Activated CD4-positive, alpha-beta memory T cell treated with anti-CD3 and anti-CD28 coated beads, Interleukin-2, amount 10 ng/mL, durations not matched to agents 7 days and 5 days (primary cell): ENCODE measurements around the gene ARHGAP12. TPM values are rescaled to one million over a fixed set of nuclear protein-coding genes. Genes with fewer than 3 reads are reported as not detected.

Experiments
- CTCF ChIA-PET: fragments of 350-600 bp; sonication (Branson Sonifier 250); formaldehyde crosslinking; loops from one replicate; lab custom pipeline; 2021; ENCODE audit warnings: antibody characterized with exemption, inconsistent platforms; lab: Charles Lee
- POLR2A ChIA-PET: fragments of 350-600 bp; sonication (Branson Sonifier 250); formaldehyde crosslinking; loops from one replicate; lab custom pipeline; 2021; ENCODE audit warnings: antibody characterized with exemption; lab: Charles Lee
- DNase-seq: peaks from one replicate; pipeline ENCODE4 v3.0.0-alpha.2; 2020
- H3K27ac Mint-ChIP-seq: one replicate; pipeline ENCODE4 v1.8.0; 2021; ENCODE audit warnings: mild to moderate bottlenecking, mixed read lengths
- H3K27me3 Mint-ChIP-seq: one replicate; pipeline ENCODE4 v1.8.0; 2021; ENCODE audit warnings: mixed read lengths
- H3K36me3 Mint-ChIP-seq: one replicate; pipeline ENCODE4 v1.8.0; 2021; ENCODE audit warnings: low read depth, mixed read lengths
- H3K4me1 Mint-ChIP-seq: one replicate; pipeline ENCODE4 v1.8.0; 2021; ENCODE audit warnings: mixed read lengths
- H3K4me3 Mint-ChIP-seq: one replicate; pipeline ENCODE4 v1.8.0; 2021; ENCODE audit warnings: mild to moderate bottlenecking, mixed read lengths
- H3K9me3 Mint-ChIP-seq: one replicate; pipeline ENCODE4 v1.8.0; 2021; ENCODE audit warnings: mixed read lengths
- total RNA-seq, 2 experiments: library from RNA; stranded (reverse); gene quantifications; one replicate each; pipeline ENCODE4 v1.2.3, GENCODE V29; 2021

The ARHGAP12 gene
- total RNA-seq, 2 experiments from 2014 or later: 10.7 to 12.0 TPM

DNA sequence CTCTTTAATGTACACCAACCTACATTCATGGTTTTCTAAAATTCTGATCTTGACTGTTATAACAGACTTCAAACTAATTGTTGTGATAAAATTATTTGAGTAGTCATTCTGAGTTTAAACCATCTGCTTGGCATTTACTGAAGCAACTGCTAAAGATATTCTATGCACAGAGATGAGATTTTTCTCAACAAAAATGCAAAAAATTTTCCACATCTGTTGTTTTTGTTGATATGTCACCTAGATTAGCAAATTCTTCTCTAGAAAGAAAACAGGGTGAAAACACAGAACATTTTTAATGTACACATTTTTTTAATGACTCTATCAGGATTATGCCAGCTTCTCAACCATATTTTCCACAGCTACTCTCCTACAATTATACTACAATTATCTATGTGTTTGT, 42.7 kb downstream of the ARHGAP12 start:
- ChIA-PET CTCF (no interaction called here), POLR2A (no interaction called here)
- DNase-seq: no peak
- Mint-ChIP-seq H3K36me3 (peaks cover 3% of the 10 kb centered on the region), H3K27me3 (no peaks in the 10 kb centered on the region), H3K4me3 (no peak overlapping the region), H3K9me3 (no peaks in the 10 kb centered on the region), H3K4me1 (peaks cover 1% of the 10 kb centered on the region), H3K27ac (no peak overlapping the region)

DNA sequence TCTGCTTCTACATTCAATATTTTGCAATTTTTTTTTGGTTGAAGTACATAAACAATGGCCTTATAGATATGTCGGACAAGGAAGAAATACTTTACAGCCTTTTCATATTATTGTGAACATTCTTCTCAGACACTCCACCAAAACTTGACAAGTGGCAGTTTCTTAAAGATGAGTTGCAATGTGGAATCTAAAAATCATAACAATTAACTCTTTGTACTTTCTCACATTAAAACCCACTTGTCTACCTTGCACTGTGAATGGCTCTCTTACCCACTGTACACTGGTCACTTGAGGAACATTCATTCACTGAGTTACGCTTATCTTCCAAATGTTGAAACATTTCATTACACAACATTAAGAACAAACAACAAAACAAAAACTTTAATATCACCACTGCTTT, 44.2 kb downstream of the ARHGAP12 start:
- no peaks in the 10 kb centered on the region for H3K27me3 Mint-ChIP-seq
- POLR2A ChIA-PET: no interaction called here
- H3K36me3 Mint-ChIP-seq: peaks cover 3% of the 10 kb centered on the region
- no peak overlapping the region for H3K4me3 Mint-ChIP-seq
- H3K27ac Mint-ChIP-seq: no peak overlapping the region
- no peak for DNase-seq
- H3K9me3 Mint-ChIP-seq: no peaks in the 10 kb centered on the region
- CTCF ChIA-PET: no interaction called here
- H3K4me1 Mint-ChIP-seq: peaks cover 1% of the 10 kb centered on the region

DNA sequence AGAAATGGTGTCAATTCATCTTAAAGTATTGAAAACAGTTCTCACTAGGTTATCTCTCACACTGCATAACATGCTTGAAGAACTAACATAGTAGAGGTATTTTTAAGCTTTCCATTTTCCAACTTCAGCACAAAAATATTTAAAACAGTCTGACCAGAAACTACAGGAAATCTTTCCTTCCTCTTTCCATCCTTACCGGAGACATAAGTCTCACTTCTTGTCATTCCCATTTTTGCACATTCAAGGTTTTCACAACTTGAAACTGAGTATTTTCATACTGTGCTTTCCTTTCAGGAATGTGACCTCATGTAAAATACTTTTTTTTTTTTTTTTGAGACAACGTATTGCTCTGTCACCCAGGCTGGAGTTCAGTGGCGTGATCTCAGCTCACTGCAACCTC, 45.2 kb downstream of the ARHGAP12 start:
- no peaks in the 10 kb centered on the region for H3K36me3 Mint-ChIP-seq
- ChIA-PET POLR2A (no interaction called here), CTCF (interaction anchor here (1.2 kb wide), 1 partner anchor 21 kb away, joined by 3 read pairs; no protein-coding TSS in a partner anchor)
- H3K9me3 Mint-ChIP-seq: no peaks in the 10 kb centered on the region
- H3K27ac Mint-ChIP-seq: no peak overlapping the region
- H3K27me3 Mint-ChIP-seq: no peaks in the 10 kb centered on the region
- no peak for DNase-seq
- H3K4me3 Mint-ChIP-seq: no peak overlapping the region
- peaks cover 1% of the 10 kb centered on the region for H3K4me1 Mint-ChIP-seq

DNA sequence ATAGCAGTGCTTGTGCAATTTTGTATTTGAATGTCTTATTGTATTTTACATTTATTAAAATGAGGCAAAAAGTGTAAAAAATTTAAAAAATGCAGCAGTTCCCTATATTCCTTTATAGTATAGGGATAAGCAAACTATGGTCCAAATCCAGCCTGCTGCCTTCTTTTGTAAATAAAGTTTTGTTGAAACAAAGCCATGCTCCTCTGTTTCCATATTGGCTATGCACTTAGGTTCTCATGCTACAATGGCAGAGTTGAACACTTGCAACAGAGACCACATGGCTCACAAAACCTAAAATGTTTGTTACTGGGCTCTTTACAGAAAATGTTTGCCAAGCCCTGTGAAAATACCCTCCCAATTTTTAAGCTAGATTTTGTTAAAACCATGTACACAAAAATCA, 50.1 kb downstream of the ARHGAP12 start:
- Mint-ChIP-seq H3K4me1 (peaks cover 24% of the 10 kb centered on the region), H3K4me3 (no peak overlapping the region), H3K27ac (no peak overlapping the region), H3K36me3 (peaks cover 2% of the 10 kb centered on the region), H3K27me3 (no peaks in the 10 kb centered on the region), H3K9me3 (no peaks in the 10 kb centered on the region)
- no peak for DNase-seq
- CTCF ChIA-PET: no interaction called here
- POLR2A ChIA-PET: interaction anchor here (1.1 kb wide), 1 partner anchor 16 kb away, joined by 3 read pairs; no protein-coding TSS in a partner anchor

DNA sequence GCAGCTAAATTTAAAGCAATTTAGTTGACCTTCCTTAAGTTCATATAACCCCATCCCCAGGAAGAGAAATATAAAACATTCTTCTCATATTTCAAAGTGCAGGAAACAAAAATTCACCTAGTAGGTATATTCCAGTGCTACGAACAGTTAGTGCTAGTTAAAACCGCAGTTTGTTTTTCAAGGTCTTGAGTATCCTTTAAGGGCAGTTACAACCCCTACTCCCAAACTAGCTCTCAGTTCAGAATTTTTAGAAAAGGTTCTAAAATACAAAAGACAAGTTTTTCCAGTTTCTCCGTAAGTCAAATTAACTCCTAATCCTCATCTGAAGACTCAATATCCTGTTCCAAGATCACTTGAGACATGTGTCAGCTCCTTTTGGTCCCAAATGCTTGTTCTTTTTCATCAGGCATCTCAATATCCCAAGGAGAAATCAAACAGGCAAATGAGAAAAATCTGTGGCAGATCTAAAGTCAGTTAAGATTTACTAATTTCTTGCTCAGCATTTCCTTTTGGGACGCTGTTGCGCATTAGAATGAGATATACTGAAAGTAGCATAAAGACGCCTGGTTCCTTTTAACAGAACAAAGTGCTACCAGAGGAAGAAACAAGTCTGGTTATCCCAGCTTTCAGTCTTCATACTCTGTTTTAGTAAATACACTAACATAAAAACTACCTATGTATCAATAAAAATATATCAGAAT, 51.8 kb downstream of the ARHGAP12 start:
- H3K4me3 Mint-ChIP-seq: no peak overlapping the region
- H3K27ac Mint-ChIP-seq: no peak overlapping the region
- ChIA-PET POLR2A (no interaction called here), CTCF (interaction anchor here (1.5 to 2.1 kb wide), 2 partner anchors 15 to 53 kb away, joined by 5 read pairs; no protein-coding TSS in a partner anchor)
- H3K9me3 Mint-ChIP-seq: no peaks in the 10 kb centered on the region
- no peaks in the 10 kb centered on the region for H3K27me3 Mint-ChIP-seq
- peaks cover 22% of the 10 kb centered on the region for H3K4me1 Mint-ChIP-seq
- peaks cover 2% of the 10 kb centered on the region for H3K36me3 Mint-ChIP-seq
- no peak for DNase-seq

DNA sequence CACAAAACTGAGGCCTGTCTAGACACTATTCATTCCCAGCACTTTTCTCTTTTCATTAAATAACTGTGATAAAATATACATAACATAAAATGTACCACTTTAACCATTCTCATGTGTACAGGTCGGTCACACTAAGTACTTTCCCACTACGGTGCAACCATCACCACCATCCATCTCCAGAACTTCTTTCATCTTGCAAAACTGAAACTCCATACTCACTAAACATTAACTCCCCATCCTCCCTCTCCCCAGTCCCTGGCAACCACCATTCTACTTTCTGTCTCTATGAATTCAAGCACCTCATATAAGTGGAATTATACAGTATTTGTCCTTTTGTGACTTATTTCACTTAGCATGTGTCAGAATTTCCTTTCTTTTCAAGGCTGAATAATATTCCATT, 53.0 kb downstream of the ARHGAP12 start:
- peaks cover 22% of the 10 kb centered on the region for H3K4me1 Mint-ChIP-seq
- no peak for DNase-seq
- no peaks in the 10 kb centered on the region for H3K9me3 Mint-ChIP-seq
- no peak overlapping the region for H3K27ac Mint-ChIP-seq
- H3K4me3 Mint-ChIP-seq: no peak overlapping the region
- no peaks in the 10 kb centered on the region for H3K27me3 Mint-ChIP-seq
- ChIA-PET CTCF (interaction anchor here (1.2 kb wide), 1 partner anchor 14 kb away, joined by 3 read pairs; no protein-coding TSS in a partner anchor), POLR2A (no interaction called here)
- H3K36me3 Mint-ChIP-seq: peaks cover 2% of the 10 kb centered on the region

DNA sequence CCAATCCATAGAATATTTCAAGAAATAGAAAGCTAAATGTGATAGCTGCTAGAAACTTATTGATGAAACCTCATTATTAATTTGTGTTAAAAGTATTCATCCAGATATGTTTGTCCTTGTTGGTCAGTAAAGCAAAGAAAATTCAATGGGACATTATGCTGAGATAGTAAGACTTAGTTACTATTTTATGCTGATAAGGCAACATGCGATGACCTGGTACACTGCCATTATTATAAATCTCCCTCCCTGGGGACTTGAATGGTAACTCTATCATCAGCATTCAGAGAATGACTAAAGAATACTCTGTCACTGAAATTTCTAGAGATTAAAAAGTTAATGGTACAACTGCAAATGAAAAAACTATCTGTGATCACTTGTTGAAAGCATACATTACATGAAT, 54.9 kb downstream of the ARHGAP12 start:
- no peak overlapping the region for H3K27ac Mint-ChIP-seq
- H3K4me1 Mint-ChIP-seq: peaks cover 22% of the 10 kb centered on the region
- peaks cover 2% of the 10 kb centered on the region for H3K36me3 Mint-ChIP-seq
- CTCF ChIA-PET: no interaction called here
- H3K27me3 Mint-ChIP-seq: no peaks in the 10 kb centered on the region
- POLR2A ChIA-PET: no interaction called here
- H3K9me3 Mint-ChIP-seq: no peaks in the 10 kb centered on the region
- H3K4me3 Mint-ChIP-seq: no peak overlapping the region
- DNase-seq: no peak

DNA sequence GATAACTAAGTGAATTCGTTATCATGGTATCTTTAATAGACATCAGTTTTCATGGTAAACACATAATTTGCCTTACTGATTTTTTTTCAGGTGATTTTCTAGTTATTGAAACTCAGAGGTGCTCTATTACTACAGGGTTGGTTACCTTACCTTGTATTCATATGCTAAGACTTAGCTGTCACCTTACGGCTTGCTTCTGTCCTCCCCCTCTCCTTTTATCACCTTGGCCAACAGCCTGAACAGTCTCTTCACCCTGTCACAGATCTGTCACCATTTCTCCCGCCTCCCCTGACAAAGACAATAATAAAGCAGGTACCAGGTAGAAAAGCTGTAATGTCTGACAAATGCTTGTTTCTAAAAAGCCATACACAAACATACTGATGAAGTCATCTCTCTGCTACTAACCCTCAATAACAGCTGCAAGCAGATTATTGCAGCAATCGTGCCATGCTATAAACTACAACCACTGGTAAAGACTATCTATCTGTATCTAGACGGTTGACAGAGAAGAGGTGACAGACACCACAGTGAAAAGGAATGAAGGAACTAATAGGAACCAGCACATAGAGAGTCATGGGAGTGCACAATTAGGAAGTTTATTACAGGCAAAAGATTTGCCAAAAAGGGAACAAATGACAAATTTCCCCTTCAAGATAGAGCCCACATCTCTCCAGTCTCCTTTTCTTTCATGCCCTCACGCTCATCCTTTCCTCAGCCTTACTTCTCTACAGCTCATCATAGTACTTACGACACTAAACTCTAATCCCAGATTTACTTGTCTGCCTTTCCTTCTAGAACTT, 57.2 kb downstream of the ARHGAP12 start:
- Mint-ChIP-seq H3K36me3 (peaks cover 2% of the 10 kb centered on the region), H3K27ac (no peak overlapping the region), H3K9me3 (no peaks in the 10 kb centered on the region), H3K4me1 (peaks cover 14% of the 10 kb centered on the region), H3K4me3 (no peak overlapping the region), H3K27me3 (no peaks in the 10 kb centered on the region)
- DNase-seq: no peak
- CTCF ChIA-PET: interaction anchor here (1.1 to 1.3 kb wide), 2 partner anchors 10 kb away, joined by 3 read pairs; no protein-coding TSS in a partner anchor
- POLR2A ChIA-PET: no interaction called here

DNA sequence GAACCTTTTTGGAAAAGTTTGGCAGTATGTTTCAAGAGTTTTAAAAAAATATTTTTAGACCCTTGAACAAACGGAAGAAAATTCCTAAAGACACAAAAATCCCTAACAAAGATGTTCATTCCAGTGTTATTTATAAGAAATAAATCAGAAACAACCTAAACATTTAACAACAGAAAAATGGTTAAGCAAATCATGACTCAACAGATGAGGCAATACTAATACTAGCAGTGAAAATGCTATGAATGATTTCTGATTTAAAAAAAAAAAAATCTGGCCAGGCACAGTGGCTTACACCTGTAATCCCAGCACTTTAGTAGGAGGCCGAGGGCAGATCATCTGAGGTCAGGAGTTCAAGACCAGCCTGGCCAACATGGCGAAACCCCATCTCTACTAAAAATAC, 61.0 kb downstream of the ARHGAP12 start:
- Mint-ChIP-seq H3K36me3 (no peaks in the 10 kb centered on the region), H3K4me1 (peaks cover under 1% of the 10 kb centered on the region), H3K27ac (no peak overlapping the region), H3K4me3 (no peak overlapping the region), H3K9me3 (no peaks in the 10 kb centered on the region), H3K27me3 (no peaks in the 10 kb centered on the region)
- POLR2A ChIA-PET: no interaction called here
- no peak for DNase-seq
- CTCF ChIA-PET: no interaction called here

DNA sequence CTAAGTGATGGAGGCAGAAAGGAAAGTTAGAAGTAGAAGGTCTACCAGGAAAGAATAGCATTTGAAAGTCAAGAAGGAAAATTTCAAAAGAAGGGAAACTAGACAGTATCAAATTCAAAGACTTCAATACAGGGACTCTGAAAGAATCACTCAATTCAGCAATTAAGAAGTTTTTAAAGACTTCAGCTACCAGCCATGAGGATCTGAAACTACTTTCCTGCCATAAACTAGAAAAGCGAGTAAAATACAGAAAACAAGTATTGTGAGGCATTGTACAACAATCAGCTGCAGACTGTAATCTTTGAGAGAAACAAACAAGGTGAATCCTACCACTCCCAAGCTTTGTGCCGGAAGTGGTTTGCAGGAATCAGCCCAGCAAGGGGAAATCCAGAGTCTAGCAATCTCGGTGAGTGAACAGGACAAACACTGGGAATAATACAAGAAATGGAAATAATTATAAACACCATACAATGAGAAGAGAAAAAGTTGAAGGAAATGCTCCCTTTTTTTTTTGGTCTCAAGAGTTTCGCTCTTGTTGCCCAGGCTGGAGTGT, 62.4 kb downstream of the ARHGAP12 start:
- no peak for DNase-seq
- H3K4me1 Mint-ChIP-seq: peaks cover 4% of the 10 kb centered on the region
- no peaks in the 10 kb centered on the region for H3K27me3 Mint-ChIP-seq
- H3K27ac Mint-ChIP-seq: no peak overlapping the region
- H3K9me3 Mint-ChIP-seq: no peaks in the 10 kb centered on the region
- H3K4me3 Mint-ChIP-seq: no peak overlapping the region
- no peaks in the 10 kb centered on the region for H3K36me3 Mint-ChIP-seq
- ChIA-PET CTCF (no interaction called here), POLR2A (interaction anchor here (1.1 kb wide), 1 partner anchor 92 kb away, joined by 3 read pairs; no protein-coding TSS in a partner anchor)

DNA sequence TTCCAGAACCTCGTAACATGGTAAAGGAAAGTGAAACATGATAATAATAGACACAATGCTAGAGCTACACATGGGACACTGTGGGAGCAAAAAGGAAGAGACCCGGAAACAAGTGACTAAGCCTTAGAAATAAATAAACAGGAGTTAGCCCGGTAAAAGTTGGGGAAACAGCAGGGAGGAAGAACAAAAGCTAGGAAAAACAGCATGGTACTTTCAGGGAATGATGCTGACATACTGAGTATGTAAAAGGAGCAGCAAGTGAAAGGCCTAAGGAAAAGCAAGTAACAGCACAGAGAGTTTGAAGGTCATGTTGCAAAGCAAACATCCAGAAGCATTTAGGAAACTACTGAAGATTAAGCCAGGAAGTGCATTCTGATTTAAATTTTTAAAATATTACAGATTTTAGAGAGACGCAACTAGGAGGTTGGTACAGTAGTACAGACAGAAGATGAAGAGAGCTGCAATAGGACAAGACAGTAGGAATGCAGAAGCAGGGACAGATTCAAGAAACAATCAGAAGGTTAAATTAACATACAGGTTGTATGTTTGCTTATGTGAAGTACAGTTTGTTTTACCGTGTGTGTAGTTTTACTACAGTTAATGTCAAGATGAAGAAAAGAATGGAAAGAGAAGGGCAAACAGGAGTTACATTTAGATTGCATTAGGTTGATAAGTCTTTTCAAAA, 63.7 kb downstream of the ARHGAP12 start:
- Mint-ChIP-seq H3K27ac (no peak overlapping the region), H3K27me3 (no peaks in the 10 kb centered on the region), H3K9me3 (no peaks in the 10 kb centered on the region), H3K4me1 (peaks cover 4% of the 10 kb centered on the region), H3K36me3 (no peaks in the 10 kb centered on the region), H3K4me3 (no peak overlapping the region)
- DNase-seq: no peak
- POLR2A ChIA-PET: interaction anchor here (1.1 kb wide), 1 partner anchor 93 kb away, joined by 3 read pairs; no protein-coding TSS in a partner anchor
- CTCF ChIA-PET: no interaction called here

DNA sequence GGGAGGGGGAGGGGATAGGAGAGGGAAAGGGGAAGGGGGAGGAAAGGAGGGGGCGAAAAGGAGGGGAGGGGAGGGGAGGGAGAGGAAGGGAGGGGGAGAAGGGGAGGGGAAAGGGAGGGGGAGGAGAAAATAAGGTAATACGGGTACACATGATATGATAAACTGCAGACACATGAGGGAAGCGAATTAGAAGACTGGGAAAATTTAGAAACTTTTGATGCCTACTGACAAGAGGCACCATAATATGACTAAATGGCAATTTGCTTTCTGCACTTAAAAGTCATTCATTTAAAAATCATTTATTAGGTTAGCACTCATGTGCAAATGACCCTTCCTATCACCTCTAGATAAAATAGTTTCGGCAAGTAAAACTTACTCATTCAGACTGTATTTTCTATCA, 73.6 kb downstream of the ARHGAP12 start:
- Mint-ChIP-seq H3K4me3 (no peak overlapping the region), H3K9me3 (no peaks in the 10 kb centered on the region), H3K36me3 (peaks cover 3% of the 10 kb centered on the region), H3K4me1 (peaks cover 3% of the 10 kb centered on the region), H3K27me3 (no peaks in the 10 kb centered on the region), H3K27ac (no peak overlapping the region)
- ChIA-PET POLR2A (no interaction called here), CTCF (no interaction called here)
- DNase-seq: no peak

DNA sequence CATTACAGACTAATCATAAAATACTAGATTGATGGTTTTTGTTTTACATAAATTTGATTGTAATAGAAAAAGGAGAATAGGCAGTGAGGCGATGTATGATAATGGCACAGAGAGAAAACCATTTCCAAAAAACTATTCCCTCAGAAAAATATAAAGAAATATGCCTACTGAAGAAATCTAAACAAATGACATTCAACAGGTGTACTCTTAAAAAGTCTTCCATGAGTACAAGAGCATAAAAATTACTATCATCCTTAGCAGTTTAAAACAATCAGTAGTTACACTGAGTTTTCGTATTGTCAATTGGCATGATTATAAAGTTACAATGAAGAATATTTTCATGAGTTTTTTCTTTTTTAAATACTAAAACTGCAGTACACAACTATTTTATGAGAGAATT, 75.0 kb downstream of the ARHGAP12 start:
- Mint-ChIP-seq H3K36me3 (peaks cover 2% of the 10 kb centered on the region), H3K4me3 (no peak overlapping the region), H3K4me1 (peaks cover 3% of the 10 kb centered on the region), H3K27me3 (no peaks in the 10 kb centered on the region), H3K9me3 (no peaks in the 10 kb centered on the region), H3K27ac (no peak overlapping the region)
- CTCF ChIA-PET: no interaction called here
- no peak for DNase-seq
- POLR2A ChIA-PET: no interaction called here
